HG03439 (cell line): ENCODE data around the gene DYRK4.

Experiments
- ATAC-seq: cut with Tn5 transposase; IDR thresholded peaks from one replicate; pipeline ENCODE4 v1.9.1; 2021; ENCODE audit warnings: mild to moderate bottlenecking, moderate library complexity; ENCODE audit not compliant: unreplicated experiment

Gene DYRK4

GRCh38 chr12:4558171-4558570 lies 3.8 kb upstream of the DYRK4 start:
- no peak for ATAC-seq

- ATAC-seq = no peak
These were observed 1.3 kb downstream of the DYRK4 start for GRCh38 chr12:4563336-4563735.

GRCh38 chr12:4564818-4565217 lies 2.8 kb downstream of the DYRK4 start:
- no peak for ATAC-seq

- ATAC-seq = no peak
These were observed 4.5 kb downstream of the DYRK4 start for GRCh38 chr12:4566474-4566873.

GRCh38 chr12:4567073-4567881 lies 5.3 kb downstream of the DYRK4 start:
- ATAC-seq = no peak

- no peak for ATAC-seq
These were observed 7.3 kb downstream of the DYRK4 start for GRCh38 chr12:4569261-4569660.

- ATAC-seq = no peak
These were observed 10.7 kb downstream of the DYRK4 start for GRCh38 chr12:4572680-4573079.

- ATAC-seq = no peak
These were observed 17.5 kb downstream of the DYRK4 start for GRCh38 chr12:4579305-4580102.

- ATAC-seq = no peak
These were observed 18.3 kb downstream of the DYRK4 start for GRCh38 chr12:4580281-4580688.

GRCh38 chr12:4584281-4584680 lies 22.3 kb downstream of the DYRK4 start:
- ATAC-seq = no peak

GRCh38 chr12:4584896-4585295 lies 22.9 kb downstream of the DYRK4 start:
- no peak for ATAC-seq

- no peak for ATAC-seq
These were observed 24.5 kb downstream of the DYRK4 start for GRCh38 chr12:4586500-4586899.

- no peak for ATAC-seq
These were observed 25.1 kb downstream of the DYRK4 start for GRCh38 chr12:4587108-4587507.

GRCh38 chr12:4588916-4589315 lies 26.9 kb downstream of the DYRK4 start:
- no peak for ATAC-seq

GRCh38 chr12:4589941-4590340 lies 27.9 kb downstream of the DYRK4 start:
- ATAC-seq = no peak

GRCh38 chr12:4591180-4591687 lies 29.2 kb downstream of the DYRK4 start:
- ATAC-seq = no peak

- ATAC-seq = no peak
These were observed 33.9 kb downstream of the DYRK4 start for GRCh38 chr12:4595881-4596280.

GRCh38 chr12:4603421-4603820 lies 41.4 kb downstream of the DYRK4 start:
- no peak for ATAC-seq

GRCh38 chr12:4603946-4604345 lies 41.9 kb downstream of the DYRK4 start:
- no peak for ATAC-seq

- peak; percentile 94 for ATAC-seq
These were observed 42.7 kb downstream of the DYRK4 start for GRCh38 chr12:4604684-4605193.

- no peak for ATAC-seq
These were observed 45.0 kb downstream of the DYRK4 start for GRCh38 chr12:4607056-4607455.

GRCh38 chr12:4609071-4609470 lies 47.1 kb downstream of the DYRK4 start:
- no peak for ATAC-seq
